HG03558 (cell line): ENCODE results near the gene AKT3.

ENCODE experiments used
- ATAC-seq: cut with Tn5 transposase; IDR thresholded peaks from one replicate; pipeline ENCODE4 v1.9.1; 2021; ENCODE audit warnings: moderate number of reproducible peaks; ENCODE audit not compliant: unreplicated experiment; ENCODE audit errors: extremely low read depth

AKT3 gene

DNA sequence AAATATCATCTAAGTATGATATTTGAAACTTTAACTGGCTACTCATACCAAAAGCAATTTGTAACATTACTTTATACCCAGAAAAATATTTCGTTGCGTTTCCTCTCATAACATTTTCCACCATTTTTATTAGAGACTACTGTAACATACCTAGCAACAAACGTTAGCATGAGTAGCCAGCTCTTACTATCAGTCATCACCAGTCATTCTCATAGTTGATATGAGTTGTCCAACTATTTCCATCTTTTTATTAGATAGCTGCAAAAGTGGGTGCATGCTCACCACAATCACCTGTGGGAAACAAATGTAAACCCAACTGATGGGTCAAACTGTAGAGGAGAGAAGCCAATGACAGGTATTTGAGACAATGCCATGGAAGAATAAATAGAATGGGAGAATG is 114.6 kb downstream of the AKT3 start:
- no peak for ATAC-seq

DNA sequence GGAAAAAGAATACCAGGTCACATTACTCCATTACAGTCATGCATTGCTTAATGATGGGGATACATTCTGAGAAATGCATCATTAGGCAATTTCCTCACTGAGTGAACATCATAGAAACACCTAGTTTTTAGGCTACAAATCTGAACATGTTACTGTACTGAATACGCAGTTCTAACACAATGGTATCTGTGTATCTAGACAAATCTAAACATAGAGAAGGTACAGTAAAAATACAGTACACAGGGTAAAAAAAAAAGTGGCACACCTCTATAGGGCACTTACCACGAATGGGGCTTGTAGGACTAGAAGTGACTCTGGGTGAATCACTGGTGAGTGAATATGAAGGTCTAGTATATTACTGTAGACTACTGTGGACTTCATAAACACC is 115.7 kb downstream of the AKT3 start:
- no peak for ATAC-seq

DNA sequence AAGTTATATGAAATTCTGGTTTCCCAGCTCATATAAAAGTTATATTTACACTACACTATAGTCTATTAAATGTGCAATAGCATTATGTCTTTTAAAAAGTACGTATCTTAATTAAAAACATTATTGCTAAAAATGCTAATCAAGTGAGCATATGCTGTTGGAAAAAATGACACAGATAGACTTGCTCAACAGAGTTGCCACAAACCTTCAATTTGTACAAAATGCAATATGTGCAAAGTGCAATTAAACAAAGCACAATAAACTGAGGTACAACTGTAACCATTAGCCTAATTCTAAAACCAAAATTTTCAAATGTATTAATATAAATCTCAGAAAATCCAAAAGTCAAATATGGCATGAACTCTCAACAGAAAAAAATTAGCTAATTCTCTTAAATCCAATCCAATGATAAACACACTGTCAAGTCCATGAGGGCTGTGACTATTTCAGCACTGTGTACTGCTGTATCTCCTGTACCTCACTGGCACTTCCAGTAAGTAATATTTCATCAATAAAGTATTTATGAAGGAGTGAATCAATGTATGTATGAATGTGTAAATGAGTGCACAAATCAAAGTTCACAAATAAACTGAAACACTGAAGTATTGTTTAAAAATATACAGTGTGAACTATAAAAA is 116.3 kb downstream of the AKT3 start:
- no peak for ATAC-seq

DNA sequence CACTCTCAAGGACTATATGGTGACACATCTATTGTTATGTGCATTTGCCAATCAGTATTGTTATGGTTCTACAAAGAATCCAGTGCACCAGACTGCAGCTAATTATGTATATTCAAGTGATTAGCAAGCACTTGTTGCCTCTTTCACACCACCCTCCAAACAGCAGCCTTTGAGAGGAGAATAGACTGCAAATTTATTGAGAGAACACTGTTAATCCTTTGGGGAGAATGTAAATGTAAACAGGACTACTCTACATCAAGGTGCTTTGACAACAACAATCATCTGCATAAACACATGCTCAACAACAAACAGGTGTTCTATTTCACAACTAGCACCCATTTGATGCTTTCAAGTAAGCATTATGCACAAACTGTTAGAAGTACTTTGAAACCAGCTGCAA is 117.4 kb downstream of the AKT3 start:
- ATAC-seq: no peak

DNA sequence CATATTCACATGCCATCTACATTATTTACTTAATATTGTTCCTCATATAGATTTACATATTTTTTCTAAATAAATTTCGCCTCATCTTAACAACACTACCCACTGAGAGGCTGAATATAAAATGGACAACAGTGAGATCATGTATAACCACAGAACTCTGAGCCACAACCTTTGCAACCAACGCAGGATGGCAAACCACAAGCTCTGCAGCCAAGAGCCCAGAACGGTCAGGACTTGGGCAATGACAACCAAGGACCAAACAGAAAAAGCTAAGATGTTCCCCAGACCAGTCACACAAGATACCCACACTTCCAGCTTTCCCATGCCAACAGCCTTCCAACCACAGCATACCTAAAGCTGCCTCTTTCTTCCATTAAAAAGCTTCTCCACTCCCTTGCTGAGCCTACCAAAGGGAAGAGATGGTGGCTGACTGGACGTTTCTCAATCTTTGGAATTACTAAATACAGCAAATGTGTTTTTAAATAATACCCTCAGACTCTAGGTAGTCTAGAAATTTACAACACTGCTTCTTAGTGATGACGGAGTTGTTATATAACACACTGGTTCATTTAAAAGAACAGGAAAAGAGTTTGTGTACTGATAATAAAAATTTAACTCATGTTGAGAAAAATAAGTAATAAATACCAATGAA is 117.9 kb downstream of the AKT3 start:
- no peak for ATAC-seq

DNA sequence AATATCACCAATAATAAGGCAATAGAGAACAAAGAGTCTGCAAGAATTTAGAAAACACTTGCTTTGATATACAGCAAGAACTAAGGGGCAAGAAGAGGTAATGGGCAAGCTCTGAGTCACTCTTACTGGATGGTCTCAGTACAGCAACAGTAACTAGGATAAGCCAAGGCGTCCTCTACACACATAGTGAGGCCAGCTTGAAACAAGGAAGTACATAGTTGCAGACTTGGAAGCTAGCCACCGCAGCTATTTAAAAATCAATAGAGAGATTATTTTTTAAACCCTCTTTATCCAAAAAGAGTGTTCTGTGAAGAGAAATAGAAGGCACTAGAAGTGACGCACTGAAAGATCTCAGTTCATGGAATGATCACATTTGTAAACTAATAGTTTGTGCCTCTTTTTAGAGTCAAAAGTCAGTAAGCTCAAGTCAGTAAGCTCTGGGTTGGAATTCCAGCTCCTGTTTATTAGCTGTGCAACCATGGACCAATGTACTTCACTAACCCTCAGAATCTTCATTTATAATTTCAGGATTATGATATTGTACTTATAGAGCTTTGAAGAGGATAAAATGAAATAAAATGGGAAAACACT is 118.6 kb downstream of the AKT3 start:
- no peak for ATAC-seq

DNA sequence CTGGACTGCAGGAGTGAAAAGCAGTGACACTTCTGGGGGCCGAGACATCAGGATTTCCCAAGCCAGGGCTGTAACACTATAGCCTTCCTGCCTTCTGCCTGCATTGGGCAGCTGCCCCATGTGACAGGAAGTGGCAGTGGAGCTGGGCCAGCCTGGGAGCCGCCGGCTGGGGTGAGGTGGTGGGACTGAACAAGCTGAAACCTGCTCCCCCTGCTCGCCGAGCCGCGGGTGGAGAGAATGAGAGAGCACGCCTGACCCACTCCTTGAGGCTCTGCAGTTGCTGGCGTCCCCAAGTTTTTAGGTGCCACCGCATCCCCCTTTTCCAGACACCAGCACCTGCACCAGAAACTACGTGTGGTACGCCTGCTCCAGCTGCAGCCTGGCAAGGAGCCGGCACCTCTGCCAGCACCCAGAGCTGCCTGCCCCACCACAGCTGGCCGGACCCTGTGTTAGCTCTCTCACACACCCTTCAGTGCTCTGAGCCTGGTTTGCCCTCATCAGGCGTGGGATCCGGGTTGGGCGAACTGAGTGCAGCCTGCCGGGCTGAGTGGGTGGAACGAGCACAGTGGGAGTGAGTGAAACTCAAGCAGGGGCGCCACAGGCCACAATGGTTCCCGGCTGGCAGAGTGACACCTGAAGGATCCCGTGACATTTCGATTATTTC is 119.4 kb downstream of the AKT3 start:
- ATAC-seq: no peak

DNA sequence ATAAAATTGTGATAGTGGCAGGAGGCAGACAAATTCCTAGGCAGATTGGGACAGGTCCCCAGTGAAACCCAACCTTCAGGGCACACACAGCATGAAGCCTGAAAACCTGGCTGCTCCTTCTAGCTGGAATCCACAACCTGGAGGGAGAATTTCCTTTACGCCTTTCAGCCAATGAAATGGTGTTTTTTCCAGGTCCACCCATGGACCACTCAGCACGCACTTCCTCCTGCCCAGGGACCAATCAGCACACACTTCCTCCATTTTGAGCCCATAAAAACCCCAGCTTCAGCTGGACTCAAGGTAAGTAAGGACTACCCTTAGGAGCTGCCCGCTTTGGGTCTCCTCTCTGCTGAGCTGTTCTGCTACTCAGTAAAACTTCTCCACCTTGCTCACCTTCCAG is 120.1 kb downstream of the AKT3 start:
- ATAC-seq: no peak

DNA sequence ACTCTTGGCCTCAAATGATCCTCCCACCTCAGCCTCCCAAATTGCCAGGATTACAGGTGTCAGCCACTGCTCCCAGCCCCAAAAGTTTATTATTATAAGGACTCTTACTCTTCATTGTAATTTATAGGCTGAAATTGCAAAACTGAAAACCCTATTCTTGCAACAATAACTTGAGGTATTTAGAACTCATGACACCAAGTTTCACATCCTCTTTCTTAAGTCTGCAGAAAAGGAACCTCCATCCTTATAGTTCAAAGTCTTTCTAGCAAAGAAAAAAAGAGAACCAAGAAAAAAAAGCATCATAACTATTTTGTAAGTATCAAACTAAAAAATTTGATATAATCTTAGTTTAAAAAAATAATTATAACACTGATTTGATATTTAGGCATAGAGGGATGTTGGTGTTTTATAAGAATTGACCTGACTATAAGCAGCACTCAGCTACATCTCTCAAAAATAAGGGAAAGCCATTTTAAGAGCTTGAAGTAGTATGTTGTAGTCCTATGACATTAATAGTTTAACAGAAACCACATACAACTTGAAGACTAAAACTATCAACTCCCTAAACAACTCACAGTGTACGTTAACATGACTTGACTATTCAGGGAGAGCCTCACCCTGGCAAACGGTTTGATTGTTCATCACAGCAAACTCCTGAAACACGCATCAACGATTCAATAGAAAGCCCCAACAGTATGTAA is 122.4 kb downstream of the AKT3 start:
- ATAC-seq: peak; percentile 82

DNA sequence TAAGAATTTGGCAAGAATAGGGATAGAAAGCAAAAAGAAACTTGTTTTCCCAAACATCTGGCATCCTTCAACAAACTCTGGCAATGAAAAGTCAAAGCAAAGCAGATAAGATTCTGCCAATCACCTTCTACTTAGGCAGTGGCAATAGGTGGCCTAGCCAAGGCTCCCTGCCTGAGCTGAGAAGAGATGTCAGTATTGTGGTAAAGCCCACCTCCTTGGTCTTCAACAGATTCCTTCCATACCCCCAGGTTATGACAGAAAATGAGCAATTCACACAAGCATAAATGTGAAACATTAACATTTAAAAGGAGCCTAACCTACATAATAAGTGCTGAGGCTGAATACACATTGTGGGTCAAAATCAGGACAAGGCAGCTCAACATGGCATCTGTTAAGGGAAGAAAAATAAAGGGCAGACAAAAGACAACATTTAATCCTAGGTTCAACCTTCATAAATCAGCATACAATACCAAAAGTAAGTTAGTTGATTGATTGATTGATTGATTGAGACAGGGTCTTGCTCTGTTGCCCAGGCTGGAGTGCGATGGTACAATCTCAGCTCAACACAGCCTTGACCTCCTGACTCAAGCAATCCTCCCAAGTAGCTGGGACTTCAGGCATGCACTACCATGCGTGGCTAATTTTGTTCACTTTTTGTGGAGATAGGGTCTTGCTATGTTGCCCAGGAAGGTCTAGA is 123.1 kb downstream of the AKT3 start:
- no peak for ATAC-seq

DNA sequence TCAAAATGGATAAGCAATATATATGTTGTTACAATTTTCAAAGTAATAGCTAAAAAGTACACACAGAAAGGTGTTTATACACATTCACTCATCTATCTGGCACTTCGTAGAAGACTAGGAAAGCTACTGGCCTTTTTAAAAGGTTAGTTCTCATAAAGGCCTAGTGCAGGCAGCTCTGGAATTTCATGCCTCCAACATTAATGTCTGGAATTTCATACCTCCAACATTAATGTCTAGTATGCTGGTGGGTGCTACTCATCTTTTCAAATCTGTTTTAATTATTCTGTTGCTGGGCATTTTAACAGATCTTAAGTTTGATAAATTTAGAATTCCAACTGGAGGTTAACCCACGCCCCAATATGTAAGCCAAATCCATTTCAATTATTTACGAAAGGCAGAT is 124.2 kb downstream of the AKT3 start:
- no peak for ATAC-seq

DNA sequence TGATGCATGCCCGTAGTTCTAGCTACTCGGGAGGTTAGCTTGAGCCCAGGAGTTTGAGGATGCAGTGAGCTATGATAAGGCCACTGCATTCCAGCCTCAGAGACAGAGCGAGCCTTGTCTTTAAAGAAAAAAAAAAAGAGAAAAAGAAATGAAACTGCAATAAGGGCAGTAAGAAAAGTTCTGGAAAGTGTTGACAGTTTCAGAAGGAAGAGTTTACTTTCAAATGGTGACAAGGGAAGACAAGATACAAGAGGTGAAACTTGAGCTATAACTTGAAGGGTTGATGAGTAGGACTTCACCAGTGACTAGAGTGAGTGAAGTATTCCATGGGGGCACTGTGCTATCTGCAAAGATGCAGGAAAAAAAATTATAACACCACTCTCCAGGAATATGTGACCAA is 125.0 kb downstream of the AKT3 start:
- ATAC-seq: no peak

DNA sequence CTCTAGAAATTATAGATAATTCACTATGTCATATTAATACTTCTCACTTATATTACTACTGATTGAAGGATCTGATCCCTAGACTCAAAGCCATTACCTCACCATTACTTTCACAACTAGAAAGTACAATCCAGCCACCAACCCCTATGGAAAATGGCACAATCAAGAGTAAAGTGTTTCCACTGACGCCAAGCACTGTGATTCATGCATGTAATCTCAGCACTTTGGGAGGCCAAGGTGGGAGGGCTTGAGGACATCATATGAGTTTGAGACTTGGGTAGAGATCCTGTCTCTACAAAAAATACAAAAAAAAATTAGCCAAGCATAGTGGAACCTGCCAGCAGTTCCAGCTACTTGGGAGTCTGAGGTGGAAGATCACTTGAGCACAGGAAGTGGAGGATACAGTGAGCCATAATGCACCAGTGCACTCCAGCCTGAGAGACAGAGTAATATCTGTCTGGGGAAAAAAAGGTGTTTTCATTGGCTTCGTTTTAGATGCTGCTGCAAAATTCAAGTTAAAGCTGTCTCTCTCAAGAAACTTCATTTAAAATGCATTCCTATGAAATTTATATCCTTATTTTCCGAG is 126.5 kb downstream of the AKT3 start:
- ATAC-seq: no peak

DNA sequence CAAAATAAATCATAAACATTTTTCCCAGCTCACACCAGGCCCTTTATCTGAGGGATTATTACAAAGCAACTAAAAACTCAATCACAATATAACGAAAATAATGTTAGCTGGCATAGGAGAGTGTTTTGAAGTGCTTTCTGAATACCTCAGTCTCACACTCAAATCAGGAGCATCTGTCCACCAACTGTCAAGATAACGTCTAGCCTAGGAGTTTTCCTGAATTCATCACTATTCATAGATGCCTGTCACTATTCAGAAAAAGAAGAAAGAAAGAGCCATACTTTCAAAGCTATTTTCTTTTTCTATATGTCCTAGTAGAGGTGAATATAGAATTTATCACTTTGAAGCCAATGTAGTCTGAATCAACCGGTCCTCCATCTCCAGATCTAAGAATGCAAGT is 127.0 kb downstream of the AKT3 start:
- ATAC-seq: no peak

DNA sequence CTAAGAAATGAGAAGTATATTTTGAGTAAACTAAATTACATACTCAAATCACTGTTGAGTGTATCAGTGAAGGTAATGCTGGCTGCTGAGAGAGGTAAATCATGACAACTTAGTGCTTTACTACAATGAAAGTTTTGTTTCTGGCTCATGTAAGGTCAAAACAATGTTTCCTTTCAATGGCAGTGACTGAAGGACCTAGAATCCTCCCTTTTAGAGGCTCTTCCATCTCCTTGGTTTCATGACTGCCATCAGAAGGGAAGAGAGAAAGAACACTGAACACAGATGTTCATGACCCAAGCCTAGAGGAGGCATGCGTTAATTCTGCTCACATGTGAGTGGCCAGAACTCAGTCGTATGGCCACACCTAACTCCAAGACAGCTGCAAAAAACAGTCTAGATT is 130.6 kb downstream of the AKT3 start:
- no peak for ATAC-seq

DNA sequence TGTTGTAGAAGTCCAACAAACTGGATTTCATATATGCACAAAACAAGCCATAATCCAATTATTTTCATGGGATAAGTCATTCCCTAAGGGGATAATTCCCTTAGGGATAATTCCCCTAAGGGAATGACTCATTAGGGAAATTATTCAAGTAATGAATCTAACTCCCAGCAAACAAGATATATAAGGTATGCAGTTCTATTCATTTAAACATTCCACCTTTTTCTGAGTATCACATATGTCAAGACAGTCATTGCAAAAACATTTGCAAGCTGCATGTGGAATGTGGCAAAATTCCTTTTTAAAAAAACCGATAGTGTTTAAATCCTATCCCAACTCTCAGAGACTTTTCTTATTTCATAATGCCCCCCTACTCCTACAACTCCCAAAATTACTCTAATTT is 131.2 kb downstream of the AKT3 start:
- no peak for ATAC-seq

DNA sequence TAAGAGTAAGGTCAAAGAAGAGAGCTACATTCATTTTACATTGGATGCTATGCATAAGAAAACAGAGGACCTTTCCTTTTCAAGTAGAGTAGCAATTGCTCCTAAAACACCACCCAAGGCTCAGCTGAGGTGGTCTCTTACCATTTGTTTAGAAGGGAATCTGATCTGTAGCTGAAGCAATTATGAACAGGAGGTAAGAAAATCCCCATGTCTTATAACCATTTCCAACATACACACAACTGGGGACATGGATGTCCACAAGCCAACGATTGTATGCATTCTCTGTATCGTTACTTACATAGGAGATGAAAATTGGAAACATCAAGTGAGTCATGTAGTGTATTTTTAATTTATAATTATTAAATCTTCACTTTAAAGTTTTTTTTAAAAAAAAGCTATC is 132.0 kb downstream of the AKT3 start:
- no peak for ATAC-seq

DNA sequence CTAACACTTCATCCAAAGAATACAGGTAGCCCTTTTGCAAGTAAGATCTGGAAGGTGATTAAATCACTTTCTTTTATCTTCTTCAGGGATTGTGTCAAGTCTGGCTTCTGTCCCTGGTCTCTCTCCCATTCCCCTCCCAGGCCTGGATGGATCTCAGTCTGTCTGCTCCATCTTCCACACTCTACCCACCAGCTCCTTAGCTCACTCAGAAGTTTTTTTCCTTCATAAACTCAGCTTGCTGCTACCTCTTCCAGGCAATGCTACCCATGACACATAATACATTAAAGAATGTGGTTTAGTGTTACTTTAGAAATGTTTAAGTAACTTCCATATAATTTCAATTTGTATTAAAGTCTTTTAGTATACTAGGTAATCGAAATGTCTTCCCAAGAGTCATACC is 133.1 kb downstream of the AKT3 start:
- ATAC-seq: no peak

DNA sequence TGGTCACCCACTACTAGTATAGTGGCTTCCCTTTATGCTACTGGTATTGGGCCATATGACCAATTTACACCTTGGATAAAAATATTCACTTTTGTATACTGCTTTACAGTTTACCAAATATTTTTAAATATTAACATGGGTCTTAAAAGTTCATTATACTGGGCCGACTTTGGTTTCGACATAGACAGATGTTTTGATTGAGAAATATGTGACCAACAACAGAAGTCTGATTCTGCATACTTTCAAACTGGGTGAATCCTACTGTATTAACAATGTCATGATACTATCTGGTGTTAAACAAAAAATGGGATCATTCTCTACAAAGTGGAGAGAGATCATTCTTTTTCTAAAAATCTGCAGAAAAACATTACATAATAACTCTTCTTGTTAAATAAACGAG is 134.8 kb downstream of the AKT3 start:
- no peak for ATAC-seq
